GM23338 (cell line): ENCODE measurements around the gene AFF3. TPM values are rescaled to one million over a fixed set of nuclear protein-coding genes. Genes with fewer than 3 reads are reported as not detected.

Experiments
- ATAC-seq: fragments of 200-7000 bp; cut with Tn5 transposase; 3 replicates; pipeline ENCODE4 v1.9.1; 2020
- DNase-seq: peaks from one replicate; pipeline ENCODE4 v3.0.0-alpha.2; 2015; ENCODE audit warnings: low spot score
- H2AFZ ChIP-seq: fragments of 200-600 bp; sonication (generic); 2 replicates; pipeline ENCODE4 v1.8.0; 2016; ENCODE audit warnings: antibody characterized with exemption, mild to moderate bottlenecking, moderate library complexity
- H3F3A ChIP-seq: fragments of 200-600 bp; sonication (generic); replicated peaks from 2 replicates; pipeline ENCODE4 v1.8.0; 2017; ENCODE audit warnings: antibody characterized with exemption, mixed run types, low read depth
- H3K27ac ChIP-seq: fragments of 200-600 bp; sonication (generic); 2 replicates; pipeline ENCODE4 v1.6.1; 2016; ENCODE audit warnings: low read depth
- H3K27me3 ChIP-seq: fragments of 200-600 bp; sonication (generic); 2 replicates; pipeline ENCODE4 v1.8.0; 2016; ENCODE audit warnings: mild to moderate bottlenecking, mixed run types, moderate library complexity; ENCODE audit not compliant: insufficient read depth
- H3K36me3 ChIP-seq: fragments of 200-600 bp; sonication (generic); 2 replicates; pipeline ENCODE4 v1.8.0; 2016; ENCODE audit warnings: mild to moderate bottlenecking; ENCODE audit not compliant: insufficient read depth
- H3K4me1 ChIP-seq: fragments of 200-600 bp; sonication (generic); 2 replicates; pipeline ENCODE4 v1.8.0; 2016; ENCODE audit warnings: mild to moderate bottlenecking, moderate library complexity; ENCODE audit not compliant: insufficient read depth
- H3K4me2 ChIP-seq: fragments of 200-600 bp; sonication (generic); 2 replicates; pipeline ENCODE4 v1.7.1; 2017; ENCODE audit warnings: mixed run types
- H3K4me3 ChIP-seq: fragments of 200-600 bp; sonication (generic); 2 replicates; pipeline ENCODE4 v1.6.1; 2016; ENCODE audit warnings: mixed run types
- H3K79me2 ChIP-seq: fragments of 200-600 bp; sonication (generic); replicated peaks from 2 replicates; pipeline ENCODE4 v1.8.0; 2017; ENCODE audit warnings: mild to moderate bottlenecking; ENCODE audit not compliant: insufficient read depth
- H3K9me2 ChIP-seq: fragments of 200-600 bp; sonication (generic); 2 replicates; pipeline ENCODE4 v1.8.0; 2017; ENCODE audit not compliant: insufficient read depth
- H4K20me1 ChIP-seq: fragments of 200-600 bp; sonication (generic); replicated peaks from 2 replicates; pipeline ENCODE4 v1.8.0; 2017; ENCODE audit warnings: mild to moderate bottlenecking; ENCODE audit not compliant: insufficient read depth
- H3K27ac Mint-ChIP-seq: 2 replicates; pipeline ENCODE4 v1.8.0; 2020; ENCODE audit warnings: inconsistent platforms, mild to moderate bottlenecking, moderate library complexity, mixed read lengths
- H3K27me3 Mint-ChIP-seq: 3 replicates; pipeline ENCODE4 v1.8.0; 2022; ENCODE audit warnings: low read depth, mild to moderate bottlenecking, moderate library complexity, mixed read lengths, inconsistent platforms; ENCODE audit not compliant: insufficient read depth, poor library complexity
- H3K36me3 Mint-ChIP-seq: 3 replicates; pipeline ENCODE4 v1.8.0; 2021; ENCODE audit warnings: low read depth, mild to moderate bottlenecking, inconsistent platforms, moderate library complexity, mixed read lengths
- H3K4me1 Mint-ChIP-seq: 3 replicates; pipeline ENCODE4 v1.8.0; 2020; ENCODE audit warnings: mild to moderate bottlenecking, inconsistent platforms, mixed read lengths
- H3K4me3 Mint-ChIP-seq: 3 replicates; pipeline ENCODE4 v1.8.0; 2021; ENCODE audit warnings: moderate library complexity, mild to moderate bottlenecking, inconsistent platforms, mixed read lengths
- H3K9me3 Mint-ChIP-seq: 3 replicates; pipeline ENCODE4 v1.8.0; 2020; ENCODE audit warnings: moderate library complexity, mild to moderate bottlenecking, inconsistent platforms, mixed read lengths
- EZH2 ChIP-seq: fragments of 200-600 bp; sonication (generic); IDR thresholded peaks from one replicate; pipeline ENCODE4 v1.8.0; 2017; ENCODE audit warnings: antibody characterized with exemption, mild to moderate bottlenecking, low read depth; ENCODE audit not compliant: unreplicated experiment
- EZH2phosphoT487 ChIP-seq: fragments of 200-600 bp; sonication (generic); IDR thresholded peaks from one replicate; pipeline ENCODE4 v1.8.1; 2018; ENCODE audit warnings: antibody characterized with exemption; ENCODE audit not compliant: unreplicated experiment
- JUNB ChIP-seq: IDR thresholded peaks from one replicate; pipeline ENCODE4 v1.6.1; 2016; ENCODE audit warnings: antibody characterized with exemption; ENCODE audit not compliant: unreplicated experiment
- NANOG ChIP-seq: IDR thresholded peaks from 2 replicates; pipeline ENCODE4 v1.6.1; 2016; ENCODE audit warnings: antibody characterized with exemption, borderline replicate concordance
- POLR2AphosphoS5 ChIP-seq: IDR thresholded peaks from 2 replicates; pipeline ENCODE4 v1.6.1; 2016; ENCODE audit warnings: antibody characterized with exemption, low read depth
- REST ChIP-seq: IDR thresholded peaks from one replicate; pipeline ENCODE4 v1.6.1; 2018; ENCODE audit warnings: antibody characterized with exemption; ENCODE audit not compliant: unreplicated experiment
- ZNF462 ChIP-seq: fragments of 250-450 bp; sonication (Bioruptor Pico); IDR thresholded peaks from 2 replicates; pipeline ENCODE4 v1.5.0; 2020; ENCODE audit warnings: mild to moderate bottlenecking, moderate library complexity
- polyA plus RNA-seq: library from polyadenylated mRNA; unstranded; fragments of >200 nt; fragmentation: Nextera tagmentation; extraction: Ambion mirVana; gene quantifications from 2 replicates; pipeline ENCODE4 v1.2.1, GENCODE V29; 2016
- total RNA-seq: library from RNA; depleted of rRNA; stranded (reverse); fragments of >200 nt; shearing (Covaris generic); gene quantifications from 2 replicates; pipeline ENCODE4 v1.2.3, GENCODE V29; 2014

AFF3 gene
- total and polyA plus RNA-seq, 2 experiments from 2014 or later, result 0.73 to 1.4 TPM

- TF ChIP-seq ZNF462 (CRISPR knock-in tag), result no peak
- TF ChIP-seq JUNB, result no peak
- TF ChIP-seq EZH2, result no peak
- no peak for TF ChIP-seq POLR2AphosphoS5
- TF ChIP-seq NANOG, result no peak
- no peak for TF ChIP-seq EZH2phosphoT487
Observed at GRCh38 chr2:99572373-99573164, 569.8 kb downstream of the AFF3 start (continued).

GRCh38 chr2:99571954-99572353 lies 570.4 kb downstream of the AFF3 start:
- Histone ChIP-seq H4K20me1 (no peaks in the 10 kb centered on the region), H3K27me3 (no peaks in the 10 kb centered on the region), H3K79me2 (no peaks in the 10 kb centered on the region), H3K27ac (no peak overlapping the region), H3K4me2 (no peak overlapping the region), H3K4me1 (peaks cover 8% of the 10 kb centered on the region), H3K36me3 (no peaks in the 10 kb centered on the region), H3K4me3 (no peak overlapping the region), H3K9me2 (peaks cover 9% of the 10 kb centered on the region; the same call in 1 of the 2 replicates), H2AFZ (no peak overlapping the region), H3F3A (no peaks in the 10 kb centered on the region)
- Mint-ChIP-seq H3K4me3 (no peak overlapping the region), H3K27ac (peak overlapping the region; percentile 81; the same call in 1 of the 2 replicates), H3K27me3 (no peaks in the 10 kb centered on the region), H3K36me3 (no peaks in the 10 kb centered on the region), H3K4me1 (peaks cover 22% of the 10 kb centered on the region), H3K9me3 (no peaks in the 10 kb centered on the region)
- DNase-seq (no peak), ATAC-seq (no peak; the same call in 2 of the 3 replicates)
- no peak for TF ChIP-seq REST
